SK-N-SH treated with all-trans-retinoic acid at 6 μM for 48 hours (cell line): ENCODE data around the gene MRPS27.

Source experiments
- ARNTL ChIP-seq: fragments of 450-650 bp; formaldehyde crosslinking; IDR thresholded peaks from 2 replicates; pipeline ENCODE4 v1.5.0; 2020; ENCODE audit warnings: low read depth, mild to moderate bottlenecking, moderate library complexity, borderline replicate concordance
- PATZ1 ChIP-seq: fragments of 250-450 bp; sonication (Bioruptor Pico); IDR thresholded peaks from 2 replicates; pipeline ENCODE4 v1.8.0; 2020; ENCODE audit warnings: mild to moderate bottlenecking, moderate library complexity, borderline replicate concordance
- ZNF70 ChIP-seq: fragments of 450-650 bp; formaldehyde crosslinking; IDR thresholded peaks from 2 replicates; pipeline ENCODE4 v1.5.0; 2020; ENCODE audit warnings: mild to moderate bottlenecking, moderate library complexity
- TF ChIP-seq, protein P1 (sequence below): fragments of 250-450 bp; sonication (Bioruptor Pico); IDR thresholded peaks from 2 replicates; pipeline ENCODE4 v1.8.0; 2021; ENCODE audit warnings: low read depth, mild to moderate bottlenecking, moderate library complexity, borderline replicate concordance
- TF ChIP-seq, protein P2 (sequence below): fragments of 250-450 bp; sonication (Bioruptor Pico); IDR thresholded peaks from 2 replicates; pipeline ENCODE4 v1.5.1; 2020; ENCODE audit warnings: low read depth, mild to moderate bottlenecking, moderate library complexity

DNA sequence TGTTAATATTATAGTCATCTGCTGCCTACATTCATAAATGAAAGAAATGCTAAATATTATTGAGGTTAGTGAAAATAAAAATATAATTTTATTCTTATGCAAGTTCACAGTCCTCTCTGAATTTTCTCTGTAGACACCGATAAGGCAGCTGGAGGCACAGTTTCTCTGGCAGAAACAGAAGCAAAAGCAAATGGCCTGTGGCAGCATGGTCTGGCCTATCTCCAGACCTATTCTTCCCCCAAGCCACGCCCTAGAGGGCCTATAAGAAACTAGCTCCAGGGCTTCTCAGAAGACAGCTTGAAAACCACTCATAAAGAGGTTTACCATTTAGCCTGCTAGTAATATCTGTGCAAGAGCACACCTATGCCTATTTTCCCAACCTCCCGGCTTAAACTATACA, 28.4 kb downstream of the MRPS27 start:
- no peak for TF ChIP-seq ZNF70 (CRISPR knock-in tag)
- TF ChIP-seq PATZ1 (CRISPR knock-in tag) = no peak
- TF ChIP-seq ARNTL (CRISPR knock-in tag) = no peak
- TF ChIP-seq, protein P1, sequence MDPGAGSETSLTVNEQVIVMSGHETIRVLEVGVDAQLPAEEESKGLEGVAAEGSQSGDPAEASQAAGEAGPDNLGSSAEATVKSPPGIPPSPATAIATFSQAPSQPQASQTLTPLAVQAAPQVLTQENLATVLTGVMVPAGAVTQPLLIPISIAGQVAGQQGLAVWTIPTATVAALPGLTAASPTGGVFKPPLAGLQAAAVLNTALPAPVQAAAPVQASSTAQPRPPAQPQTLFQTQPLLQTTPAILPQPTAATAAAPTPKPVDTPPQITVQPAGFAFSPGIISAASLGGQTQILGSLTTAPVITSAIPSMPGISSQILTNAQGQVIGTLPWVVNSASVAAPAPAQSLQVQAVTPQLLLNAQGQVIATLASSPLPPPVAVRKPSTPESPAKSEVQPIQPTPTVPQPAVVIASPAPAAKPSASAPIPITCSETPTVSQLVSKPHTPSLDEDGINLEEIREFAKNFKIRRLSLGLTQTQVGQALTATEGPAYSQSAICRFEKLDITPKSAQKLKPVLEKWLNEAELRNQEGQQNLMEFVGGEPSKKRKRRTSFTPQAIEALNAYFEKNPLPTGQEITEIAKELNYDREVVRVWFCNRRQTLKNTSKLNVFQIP (CRISPR knock-in tag) = no peak
- TF ChIP-seq, protein P2, sequence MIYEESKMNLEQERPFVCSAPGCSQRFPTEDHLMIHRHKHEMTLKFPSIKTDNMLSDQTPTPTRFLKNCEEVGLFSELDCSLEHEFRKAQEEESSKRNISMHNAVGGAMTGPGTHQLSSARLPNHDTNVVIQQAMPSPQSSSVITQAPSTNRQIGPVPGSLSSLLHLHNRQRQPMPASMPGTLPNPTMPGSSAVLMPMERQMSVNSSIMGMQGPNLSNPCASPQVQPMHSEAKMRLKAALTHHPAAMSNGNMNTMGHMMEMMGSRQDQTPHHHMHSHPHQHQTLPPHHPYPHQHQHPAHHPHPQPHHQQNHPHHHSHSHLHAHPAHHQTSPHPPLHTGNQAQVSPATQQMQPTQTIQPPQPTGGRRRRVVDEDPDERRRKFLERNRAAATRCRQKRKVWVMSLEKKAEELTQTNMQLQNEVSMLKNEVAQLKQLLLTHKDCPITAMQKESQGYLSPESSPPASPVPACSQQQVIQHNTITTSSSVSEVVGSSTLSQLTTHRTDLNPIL (CRISPR knock-in tag) = no peak
